NK-92 (cell line): ENCODE results near the gene ARHGEF17.

Source experiments
- DNase-seq: peaks from one replicate; lab custom pipeline; 2025; ENCODE audit not compliant: unreplicated experiment; lab: John Stamatoyannopoulos, UW

The ARHGEF17 gene

GRCh38 chr11:73392108-73393010 is 84.3 kb downstream of the ARHGEF17 start:
- no peak for DNase-seq

DNA sequence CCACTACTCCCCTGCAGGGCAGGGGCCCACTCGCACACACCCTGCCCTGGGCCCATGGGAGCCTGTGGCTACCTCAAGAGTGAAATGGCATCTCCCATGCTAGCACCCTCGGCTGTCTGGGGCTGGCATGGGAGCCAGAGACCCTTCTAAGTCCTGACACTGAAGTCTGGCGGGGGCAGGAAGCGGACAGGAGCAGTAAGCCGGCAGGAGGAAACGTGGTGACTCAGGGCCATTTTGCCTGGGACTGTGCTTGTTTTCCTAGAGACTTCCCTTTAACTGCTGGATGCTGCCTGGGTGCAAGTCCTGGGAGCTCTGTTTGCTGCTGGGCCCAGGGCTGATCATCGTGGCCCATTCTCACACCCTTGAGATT is 84.9 kb downstream of the ARHGEF17 start:
- DNase-seq, result no peak

DNA sequence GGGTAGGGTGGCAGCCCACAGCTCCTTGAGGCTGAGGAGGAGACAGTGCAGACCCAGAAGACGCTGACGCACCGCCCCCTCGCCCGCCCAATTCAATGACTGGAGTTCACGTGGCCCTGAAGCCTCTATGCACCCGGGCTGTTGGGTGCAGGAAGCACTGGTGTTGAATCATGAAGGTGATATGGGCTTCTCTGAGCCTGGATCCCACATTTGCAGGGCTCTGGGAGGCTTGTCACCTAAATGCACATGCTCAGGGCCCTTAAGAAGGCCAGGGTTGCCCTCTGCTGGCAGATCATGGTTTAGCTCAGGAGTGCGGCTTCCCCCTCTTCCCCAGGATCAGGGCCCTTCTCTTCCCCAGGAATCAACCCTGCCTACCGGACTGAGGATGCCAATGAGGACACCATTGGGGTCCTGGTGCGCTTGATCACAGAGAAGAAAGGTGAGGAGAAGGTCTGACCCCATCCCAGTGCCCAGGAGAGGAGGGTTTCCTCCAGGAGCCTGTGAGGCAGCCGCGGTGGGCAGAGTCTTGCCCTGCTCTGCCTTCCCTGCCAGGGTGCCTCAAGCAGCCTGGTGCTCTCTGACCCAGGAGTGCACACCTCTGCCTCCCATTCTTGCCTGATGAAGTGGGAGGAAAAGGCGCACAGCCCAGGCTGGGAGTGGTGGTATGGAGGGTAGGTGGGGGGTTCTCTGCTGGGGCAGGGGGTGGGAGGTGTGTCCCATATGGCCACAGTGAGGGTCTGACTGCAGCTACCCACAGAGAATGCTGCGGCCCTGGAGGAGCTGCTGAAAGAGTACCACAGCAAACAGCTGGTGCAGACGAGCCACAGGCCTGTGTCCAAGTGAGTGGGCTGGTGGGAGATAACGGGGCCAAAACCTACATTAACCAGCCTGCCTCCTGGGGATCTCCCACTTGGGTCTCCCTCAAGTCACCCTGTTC is 85.7 kb downstream of the ARHGEF17 start:
- DNase-seq, result no peak

GRCh38 chr11:73394416-73395296 is 86.6 kb downstream of the ARHGEF17 start:
- no peak for DNase-seq

DNA sequence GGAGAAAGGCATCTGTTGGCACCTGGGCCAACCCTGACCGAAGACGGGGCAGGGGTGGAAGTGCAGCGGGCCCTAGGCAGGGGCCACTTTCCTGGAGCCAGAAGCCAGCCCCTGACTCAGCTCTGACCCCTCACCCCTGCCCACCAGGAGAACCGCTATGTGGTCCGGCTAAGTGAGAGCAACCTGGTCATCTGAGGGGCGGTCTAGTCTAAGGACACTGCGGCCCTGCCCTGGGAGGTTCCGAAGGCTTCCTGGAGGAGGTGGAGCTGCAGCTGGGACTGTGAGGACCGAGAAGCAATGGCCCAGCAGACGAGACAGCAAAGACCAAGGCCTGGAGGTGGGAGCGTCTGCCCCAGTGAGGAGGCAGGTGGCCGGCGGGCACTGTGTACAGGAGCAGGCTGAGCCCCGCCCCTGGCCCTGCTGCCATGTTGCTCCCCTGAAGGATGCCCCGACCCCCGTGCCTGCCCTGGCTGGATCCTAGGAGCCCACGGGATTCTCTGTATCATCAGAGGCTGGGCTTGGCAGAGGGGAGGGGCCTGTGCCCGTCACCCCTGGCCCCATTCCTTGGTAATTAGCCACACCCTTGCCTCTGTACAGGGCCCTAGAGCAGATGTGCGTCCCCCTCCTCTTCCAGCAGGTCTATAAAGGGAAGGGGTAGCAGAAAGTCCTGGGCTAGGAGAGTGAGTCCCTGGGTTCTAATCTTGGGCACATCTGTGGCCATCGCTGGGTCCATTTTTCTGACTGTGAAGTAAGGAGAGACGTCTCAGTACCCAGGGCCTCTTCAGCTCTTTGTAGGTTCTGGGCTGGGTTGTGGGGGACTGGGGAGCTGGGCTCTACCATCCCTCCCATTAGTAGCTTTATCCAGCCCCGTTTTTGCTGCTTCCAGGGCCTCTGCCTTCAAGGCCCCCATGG is 87.5 kb downstream of the ARHGEF17 start:
- no peak for DNase-seq

- DNase-seq, result no peak
Observed at GRCh38 chr11:73396251-73396930, 88.3 kb downstream of the ARHGEF17 start.

DNA sequence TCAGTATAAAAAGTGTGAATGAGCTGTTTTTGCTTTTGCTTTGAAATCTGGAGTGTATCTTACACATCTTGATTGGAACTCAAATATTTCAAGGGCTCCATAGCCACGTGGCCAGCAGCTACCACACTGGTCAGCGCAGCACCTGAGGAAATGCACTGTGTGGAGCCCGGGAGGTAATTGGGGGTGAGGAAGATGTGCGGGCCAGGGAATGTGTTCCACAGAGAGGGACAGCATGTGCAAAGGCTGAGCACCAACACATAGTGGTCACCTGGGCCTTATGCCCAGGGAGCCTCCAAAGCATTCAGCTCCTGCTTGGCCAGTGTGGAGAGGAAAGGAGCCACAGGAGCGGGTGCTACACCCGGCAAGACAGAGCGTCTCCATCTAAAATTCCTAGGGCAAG is 88.9 kb downstream of the ARHGEF17 start:
- no peak for DNase-seq

- DNase-seq, result no peak
Observed at GRCh38 chr11:73397468-73398131, 89.5 kb downstream of the ARHGEF17 start.

DNA sequence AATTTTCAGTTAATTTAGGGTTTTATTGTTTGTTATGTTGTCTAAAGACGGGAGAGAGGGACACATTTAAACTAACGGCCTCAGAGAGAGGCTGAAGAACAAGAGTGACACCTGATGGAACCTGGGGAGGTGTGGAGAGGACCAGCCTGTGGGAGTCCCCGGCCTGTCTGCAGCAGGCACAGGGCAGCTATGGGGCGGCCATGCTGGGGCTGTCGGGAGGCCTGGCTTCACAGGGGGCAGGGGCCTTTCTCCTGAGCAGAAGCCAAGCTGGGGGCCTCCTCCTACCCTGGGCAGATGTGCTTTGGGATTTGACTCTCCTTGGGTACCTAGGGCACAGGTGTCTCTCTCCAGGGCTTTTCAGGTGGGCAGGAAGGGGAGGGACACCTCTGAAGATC is 90.1 kb downstream of the ARHGEF17 start:
- DNase-seq, result no peak

GRCh38 chr11:73398721-73399120 is 90.6 kb downstream of the ARHGEF17 start:
- DNase-seq, result no peak

DNA sequence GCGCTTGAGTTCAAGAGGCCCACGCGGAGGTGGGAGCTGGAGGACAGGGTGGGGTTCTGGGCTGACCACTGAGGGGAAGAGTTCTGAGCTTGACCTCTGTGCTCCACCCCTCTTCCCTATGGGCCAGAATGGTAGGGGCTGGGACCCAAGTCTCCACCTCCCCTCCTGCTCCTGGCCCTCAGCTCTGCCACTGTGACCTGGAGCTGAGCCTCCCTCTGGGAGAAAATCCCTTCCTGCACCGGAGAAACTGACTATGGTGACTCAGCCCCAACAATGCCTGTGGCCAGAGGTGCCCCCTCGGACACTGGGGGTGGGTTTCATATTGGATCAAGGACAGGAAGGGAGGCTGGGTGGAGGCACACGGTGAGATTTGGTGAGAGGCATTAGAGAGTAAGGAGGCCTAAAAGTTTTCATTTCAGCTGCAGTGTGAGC is 91.1 kb downstream of the ARHGEF17 start:
- DNase-seq, result no peak

DNA sequence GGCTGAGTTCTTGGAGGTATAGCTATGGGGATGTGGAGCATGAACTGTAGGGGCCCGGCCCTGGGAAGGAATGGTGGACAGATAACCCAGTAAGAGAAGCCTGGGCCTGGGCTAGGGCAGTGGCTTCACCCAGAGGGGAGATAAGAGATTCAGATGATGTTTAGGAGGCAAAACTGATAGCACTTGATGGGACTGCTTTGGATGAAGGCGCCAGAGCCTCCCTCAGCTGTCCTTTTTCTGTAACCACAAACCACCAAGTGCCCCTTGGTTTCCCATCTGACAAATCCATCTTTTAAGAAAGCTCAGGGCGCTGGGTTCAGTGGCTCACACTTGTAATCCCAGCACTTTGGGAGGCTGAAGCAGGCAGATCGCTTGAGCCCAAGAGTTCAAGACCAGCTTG is 91.6 kb downstream of the ARHGEF17 start:
- no peak for DNase-seq

GRCh38 chr11:73400293-73400692 is 92.2 kb downstream of the ARHGEF17 start:
- no peak for DNase-seq

GRCh38 chr11:73401217-73401923 is 93.3 kb downstream of the ARHGEF17 start:
- no peak for DNase-seq

GRCh38 chr11:73401924-73402833 is 94.1 kb downstream of the ARHGEF17 start:
- DNase-seq, result no peak

DNA sequence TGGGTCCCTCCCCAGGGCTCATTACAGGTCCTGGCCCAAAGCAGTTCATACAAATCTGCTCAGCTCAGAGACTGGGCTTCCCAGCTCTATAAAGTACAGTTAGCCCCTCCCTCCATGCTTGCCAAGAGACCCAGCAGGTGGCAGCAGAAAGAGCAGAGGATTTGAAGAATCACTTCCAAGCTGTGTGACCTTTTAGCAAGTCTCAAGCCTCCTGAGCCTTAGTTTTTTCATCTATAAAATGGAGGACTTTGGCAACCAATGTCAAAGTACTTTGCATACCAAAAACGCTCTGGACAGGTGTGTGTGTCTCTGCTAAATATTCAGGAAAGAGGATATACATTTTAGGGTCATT is 94.7 kb downstream of the ARHGEF17 start:
- no peak for DNase-seq

DNA sequence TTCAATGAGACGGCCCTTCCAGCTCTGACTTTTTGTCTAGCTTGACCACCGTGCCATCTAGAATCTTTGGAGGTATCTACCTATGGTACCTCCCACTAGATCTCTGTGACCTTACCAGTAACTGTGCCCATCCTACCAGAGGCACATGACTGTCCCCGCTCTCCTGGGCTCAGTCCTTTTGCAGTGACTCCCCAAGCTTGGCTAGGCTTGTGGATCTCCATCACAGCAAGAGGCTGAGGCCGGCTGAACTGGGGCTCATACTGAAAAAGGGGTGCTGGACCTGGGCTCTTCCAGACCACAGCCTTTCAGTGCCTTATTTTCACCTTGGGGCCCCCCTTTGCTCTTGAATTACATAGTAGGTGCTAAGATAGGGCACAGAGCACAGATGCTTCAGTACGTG is 95.5 kb downstream of the ARHGEF17 start:
- no peak for DNase-seq
